ENCODE results near the gene SRGAP2B. TPM values are rescaled to one million over a fixed set of nuclear protein-coding genes. Genes with fewer than 3 reads are reported as not detected.
"Not testable (repeated sequence)": the region's sequence is repeated elsewhere in the genome, so short reads cannot be mapped to it uniquely, and the experiment has no call there.

Gene SRGAP2B
- total RNA-seq, 1 experiment from 2014 or later = 23.5 TPM

- not testable (repeated sequence) for H3K18ac ChIP-seq (ENCODE audit: insufficient read length, low read depth, low read length); H2BK120ac ChIP-seq (ENCODE audit: low read depth, low read length, poor library complexity, severe bottlenecking); H2AFZ ChIP-seq (ENCODE audit: low read length); H3K56ac ChIP-seq (ENCODE audit: insufficient read length, low read depth, low read length); H2BK15ac ChIP-seq (ENCODE audit: low read depth, low read length); H3K36me3 Mint-ChIP-seq (ENCODE audit: insufficient read depth in 1 of 3, low read depth in 3 of 3); H4K8ac ChIP-seq (replicated peaks; ENCODE audit: insufficient read length, low read depth, low read length); H3K9me3 ChIP-seq (ENCODE audit: control insufficient read depth, low read depth, low read length); H3K4me3 Mint-ChIP-seq; H3K9me3 Mint-ChIP-seq; H2AK5ac ChIP-seq (ENCODE audit: insufficient read length, low read length); H3K27me3 Mint-ChIP-seq (ENCODE audit: low read depth); H3K23ac ChIP-seq (ENCODE audit: insufficient read length, low read depth, low read length); H3K27me3 ChIP-seq (ENCODE audit: insufficient read depth, low read length); H3K4me1 Mint-ChIP-seq; H3K4me2 ChIP-seq (ENCODE audit: insufficient read depth, insufficient read length, low read length); H4K91ac ChIP-seq (ENCODE audit: insufficient read length, low read depth, low read length); H3K9ac ChIP-seq (ENCODE audit: extremely low read depth, insufficient read length, low read length); H2BK12ac ChIP-seq (ENCODE audit: insufficient read length, low read depth, low read length); H2BK20ac ChIP-seq (ENCODE audit: low read depth, low read length, poor library complexity, severe bottlenecking); H3K4ac ChIP-seq (ENCODE audit: low read depth, low read length); H4K20me1 ChIP-seq (ENCODE audit: control insufficient read depth, insufficient read depth, insufficient read length); H4K5ac ChIP-seq (ENCODE audit: insufficient read length, low read depth, low read length); H3K27ac Mint-ChIP-seq; H3K14ac ChIP-seq (ENCODE audit: insufficient read depth, low read length); DNase-seq; H3K79me2 ChIP-seq (ENCODE audit: insufficient read depth, low read length); H3T11ph ChIP-seq (ENCODE audit: low read length); H2BK5ac ChIP-seq (ENCODE audit: insufficient read length, low read length); H3K27ac ChIP-seq (ENCODE audit: insufficient read length, low read depth, low read length); H3K79me1 ChIP-seq (ENCODE audit: insufficient read depth, low read depth, low read length, poor library complexity, severe bottlenecking); H3K4me1 ChIP-seq (ENCODE audit: insufficient read depth, low read length); H3K23me2 ChIP-seq (ENCODE audit: insufficient read length, low read depth, low read length, poor library complexity, severe bottlenecking)
- no CpG with 5 or more reads among the region's 3 CpGs for WGBS (ENCODE audit: extremely low coverage, insufficient read length, low lambda C conversion rate)
Measured at GRCh38 chr1:145009928-145010327, 85.2 kb downstream of the SRGAP2B start.

- not testable (repeated sequence) for H3K18ac ChIP-seq (ENCODE audit: insufficient read length, low read depth, low read length); H3K27me3 Mint-ChIP-seq (ENCODE audit: low read depth); H3K56ac ChIP-seq (ENCODE audit: insufficient read length, low read depth, low read length); H3K36me3 Mint-ChIP-seq (ENCODE audit: insufficient read depth in 1 of 3, low read depth in 3 of 3); H3K9ac ChIP-seq (ENCODE audit: extremely low read depth, insufficient read length, low read length); H3K4ac ChIP-seq (ENCODE audit: low read depth, low read length); H3K27ac ChIP-seq (ENCODE audit: insufficient read length, low read depth, low read length); H3K79me2 ChIP-seq (ENCODE audit: insufficient read depth, low read length); H2BK20ac ChIP-seq (ENCODE audit: low read depth, low read length, poor library complexity, severe bottlenecking); H3K23me2 ChIP-seq (ENCODE audit: insufficient read length, low read depth, low read length, poor library complexity, severe bottlenecking); H4K20me1 ChIP-seq (ENCODE audit: control insufficient read depth, insufficient read depth, insufficient read length); H2BK12ac ChIP-seq (ENCODE audit: insufficient read length, low read depth, low read length); DNase-seq; H2AFZ ChIP-seq (ENCODE audit: low read length); H4K5ac ChIP-seq (ENCODE audit: insufficient read length, low read depth, low read length); H3K14ac ChIP-seq (ENCODE audit: insufficient read depth, low read length); H3K4me1 ChIP-seq (ENCODE audit: insufficient read depth, low read length); H2BK5ac ChIP-seq (ENCODE audit: insufficient read length, low read length); H4K91ac ChIP-seq (ENCODE audit: insufficient read length, low read depth, low read length); H3K27me3 ChIP-seq (ENCODE audit: insufficient read depth, low read length); H3K4me3 Mint-ChIP-seq; H4K8ac ChIP-seq (replicated peaks; ENCODE audit: insufficient read length, low read depth, low read length); H2BK15ac ChIP-seq (ENCODE audit: low read depth, low read length); H2BK120ac ChIP-seq (ENCODE audit: low read depth, low read length, poor library complexity, severe bottlenecking); H3K27ac Mint-ChIP-seq; H2AK5ac ChIP-seq (ENCODE audit: insufficient read length, low read length); H3K4me2 ChIP-seq (ENCODE audit: insufficient read depth, insufficient read length, low read length); H3K9me3 ChIP-seq (ENCODE audit: control insufficient read depth, low read depth, low read length); H3T11ph ChIP-seq (ENCODE audit: low read length); H3K4me1 Mint-ChIP-seq; H3K9me3 Mint-ChIP-seq; H3K79me1 ChIP-seq (ENCODE audit: insufficient read depth, low read depth, low read length, poor library complexity, severe bottlenecking); H3K23ac ChIP-seq (ENCODE audit: insufficient read length, low read depth, low read length)
- no CpG with 5 or more reads among the region's 4 CpGs for WGBS (ENCODE audit: extremely low coverage, insufficient read length, low lambda C conversion rate)
Measured at GRCh38 chr1:145008388-145008787, 86.7 kb downstream of the SRGAP2B start.

All from H9 (cell line).